Lung (tissue), 12 donors: ENCODE results near the gene ARID2. TPM values are rescaled to one million over a fixed set of nuclear protein-coding genes. Genes with fewer than 3 reads are reported as not detected.

Experiments used
- ATAC-seq: fragments of 200-7000 bp; cut with Tn5 transposase; one replicate; pipeline ENCODE4 v1.9.1; 2020; ENCODE audit warnings: moderate number of reproducible peaks; ENCODE audit not compliant: insufficient read depth, low FRiP score
- DNase-seq, 3 donors: peaks; one replicate each; pipeline ENCODE4 v3.0.0-alpha.2; 2013 to 2017
- H3K27ac ChIP-seq, 2 donors: one replicate each; pipeline ENCODE4 v1.5.1; 2013; ENCODE audit warnings: mild to moderate bottlenecking in 2 of 2, moderate library complexity in 2 of 2, control low read depth in 1 of 2, inconsistent platforms in 1 of 2, low read depth in 1 of 2, low read length in 1 of 2
- H3K27me3 ChIP-seq, 3 donors: one replicate each; pipeline ENCODE4 v1.5.1; 2013; ENCODE audit warnings: low read length in 2 of 3; ENCODE audit not compliant: control insufficient read depth in 3 of 3, insufficient read depth in 3 of 3
- H3K36me3 ChIP-seq, 4 donors: one replicate each; pipeline ENCODE4 v1.5.1; 2013; ENCODE audit warnings: low read length in 4 of 4, mild to moderate bottlenecking in 1 of 4, moderate library complexity in 1 of 4; ENCODE audit not compliant: control insufficient read depth in 4 of 4, insufficient read depth in 4 of 4
- H3K4me1 ChIP-seq, 5 donors: one replicate each; pipeline ENCODE4 v1.5.1; 2013; ENCODE audit warnings: low read length in 5 of 5, mild to moderate bottlenecking in 2 of 5, moderate library complexity in 1 of 5; ENCODE audit not compliant: control insufficient read depth in 5 of 5, insufficient read depth in 5 of 5
- H3K4me3 ChIP-seq: one replicate; pipeline ENCODE4 v1.5.1; 2013; ENCODE audit warnings: mild to moderate bottlenecking, control low read depth, moderate library complexity
- H3K9ac ChIP-seq, 2 donors: one replicate each; pipeline ENCODE4 v1.5.1; 2013; ENCODE audit warnings: low read length in 2 of 2, control low read depth in 1 of 2; ENCODE audit not compliant: insufficient read depth in 1 of 2
- H3K9me3 ChIP-seq, 4 donors: one replicate each; pipeline ENCODE4 v1.5.1; 2013; ENCODE audit warnings: low read length in 3 of 4, mild to moderate bottlenecking in 1 of 4, moderate library complexity in 1 of 4; ENCODE audit not compliant: control insufficient read depth in 4 of 4, insufficient read depth in 3 of 4
- WGBS, 2 donors: extraction: QIAGEN DNeasy Blood & Tissue Kit; methylation state at CpG; one replicate each; pipeline ENCODE4 v1.1.7; 2013; 5-methylcytosine and 5-hydroxymethylcytosine counted together
- polyA plus RNA-seq, 2 donors: library from polyadenylated mRNA; stranded (reverse); fragments of 200-250 nt; gene quantifications; one replicate each; pipeline ENCODE4 v1.2.1, GENCODE V29; 2013
- total RNA-seq, 2 donors: library from RNA; depleted of rRNA in 1 of 2; stranded (reverse); fragments of >200 nt in 1 of 2; gene quantifications; one replicate each; pipeline ENCODE4 v1.2.1, GENCODE V29; 2014 to 2021
- TF ChIP-seq, protein P1 (sequence below): IDR thresholded peaks from 2 replicates; pipeline ENCODE4 v1.5.1; 2012; ENCODE audit warnings: mild to moderate bottlenecking; ENCODE audit errors: control extremely low read depth, extremely low read depth
- donor health status: control.
- donor health status: control.
- donor health status: Bipolar disorder and iron deficiency.
- donor health status: healthy.
- donor health status: DM: yes; HTN: yes; CAD: no.

Gene ARID2
- total and polyA plus RNA-seq, 4 donors: 5.3 to 79.2 (median 17.5) TPM

DNA sequence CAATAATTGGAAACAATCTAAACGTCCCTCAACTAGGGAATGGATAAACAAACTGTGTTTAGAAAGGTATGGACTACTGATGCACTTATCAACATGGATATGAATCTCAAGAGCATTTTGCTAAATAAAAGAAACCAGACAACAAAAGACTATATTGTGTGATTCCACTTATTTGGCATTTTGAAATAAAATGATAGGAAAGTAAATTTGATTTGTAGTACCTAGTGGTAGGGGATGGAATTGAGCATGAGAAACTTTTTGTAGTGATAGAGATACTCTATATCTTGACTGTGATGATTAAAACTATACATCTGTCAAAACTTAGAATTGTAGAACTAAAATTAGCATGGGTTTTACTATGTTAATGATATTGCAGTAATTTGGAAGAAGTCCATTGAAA is 87.1 kb downstream of the ARID2 start:
- ATAC-seq (no peak), DNase-seq (no peak)
- 66 to 76% methylated on average over 1 of the region's 1 CpG for WGBS, 2 donors
- Histone ChIP-seq H3K9ac (no peak overlapping the region), H3K36me3 (peaks cover 0 to 7% (median 3%) of the 10 kb centered on the region in 4 donors), H3K27ac (no peak overlapping the region), H3K9me3 (no peaks in the 10 kb centered on the region), H3K4me3 (no peak overlapping the region), H3K27me3 (no peaks in the 10 kb centered on the region), H3K4me1 (peaks cover 0 to 6% (median 0%) of the 10 kb centered on the region in 5 donors)
- TF ChIP-seq, protein P1, sequence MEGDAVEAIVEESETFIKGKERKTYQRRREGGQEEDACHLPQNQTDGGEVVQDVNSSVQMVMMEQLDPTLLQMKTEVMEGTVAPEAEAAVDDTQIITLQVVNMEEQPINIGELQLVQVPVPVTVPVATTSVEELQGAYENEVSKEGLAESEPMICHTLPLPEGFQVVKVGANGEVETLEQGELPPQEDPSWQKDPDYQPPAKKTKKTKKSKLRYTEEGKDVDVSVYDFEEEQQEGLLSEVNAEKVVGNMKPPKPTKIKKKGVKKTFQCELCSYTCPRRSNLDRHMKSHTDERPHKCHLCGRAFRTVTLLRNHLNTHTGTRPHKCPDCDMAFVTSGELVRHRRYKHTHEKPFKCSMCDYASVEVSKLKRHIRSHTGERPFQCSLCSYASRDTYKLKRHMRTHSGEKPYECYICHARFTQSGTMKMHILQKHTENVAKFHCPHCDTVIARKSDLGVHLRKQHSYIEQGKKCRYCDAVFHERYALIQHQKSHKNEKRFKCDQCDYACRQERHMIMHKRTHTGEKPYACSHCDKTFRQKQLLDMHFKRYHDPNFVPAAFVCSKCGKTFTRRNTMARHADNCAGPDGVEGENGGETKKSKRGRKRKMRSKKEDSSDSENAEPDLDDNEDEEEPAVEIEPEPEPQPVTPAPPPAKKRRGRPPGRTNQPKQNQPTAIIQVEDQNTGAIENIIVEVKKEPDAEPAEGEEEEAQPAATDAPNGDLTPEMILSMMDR: no peak

DNA sequence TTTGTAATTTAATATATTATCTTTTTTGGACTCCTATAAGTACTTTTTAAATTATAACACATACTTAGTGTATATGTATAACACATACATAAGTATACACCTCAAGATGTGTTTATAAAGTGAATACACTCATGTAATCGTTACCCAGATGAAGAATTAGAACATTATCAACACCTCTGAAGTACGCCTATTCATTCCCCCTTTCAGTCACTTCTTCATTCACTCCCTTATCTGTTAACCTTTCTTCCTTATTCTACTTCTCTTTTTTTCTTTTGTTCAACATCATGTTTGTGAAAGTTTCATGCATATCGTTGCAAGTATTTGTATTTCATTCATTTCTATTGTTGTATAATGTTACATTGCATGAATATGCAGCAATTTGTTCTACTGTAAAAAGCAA is 98.5 kb downstream of the ARID2 start:
- Histone ChIP-seq H3K27me3 (no peaks in the 10 kb centered on the region), H3K4me3 (no peak overlapping the region), H3K27ac (no peak overlapping the region), H3K36me3 (peaks cover 0 to 17% (median 10%) of the 10 kb centered on the region in 4 donors), H3K4me1 (no peaks in the 10 kb centered on the region), H3K9ac (no peak overlapping the region), H3K9me3 (no peaks in the 10 kb centered on the region)
- 60 to 82% methylated on average over 3 of the region's 3 CpGs for WGBS, 2 donors
- DNase-seq (no peak), ATAC-seq (no peak)
- TF ChIP-seq, protein P1: no peak

DNA sequence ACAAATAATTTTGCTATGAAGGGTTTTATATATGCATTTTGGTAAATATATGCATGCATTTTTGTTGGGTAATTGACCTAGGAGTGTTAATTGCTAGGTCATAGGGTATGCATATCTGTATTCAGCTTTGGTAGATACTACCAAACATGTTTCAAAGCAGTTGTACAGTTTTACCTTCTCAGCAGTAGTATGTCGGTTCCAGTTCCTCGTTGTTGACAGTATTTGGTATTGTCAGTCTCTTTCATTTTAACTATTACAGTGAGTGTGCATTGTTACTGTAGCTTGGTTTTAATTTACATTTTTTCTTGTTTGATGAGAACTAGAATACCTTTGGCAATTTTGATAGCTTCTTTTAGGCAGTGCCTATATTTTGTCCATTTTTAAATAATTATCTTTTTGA is 98.9 kb downstream of the ARID2 start:
- H3K36me3 ChIP-seq: peaks cover 0 to 14% (median 9%) of the 10 kb centered on the region in 4 donors
- ATAC-seq (no peak), DNase-seq (no peak)
- H3K4me3 ChIP-seq: no peak overlapping the region
- H3K27me3 ChIP-seq: no peaks in the 10 kb centered on the region
- H3K4me1 ChIP-seq: peaks cover 0 to under 1% (median 0%) of the 10 kb centered on the region in 5 donors
- 74 to 79% methylated on average over 2 of the region's 2 CpGs for WGBS, 2 donors
- TF ChIP-seq, protein P1: no peak
- no peak overlapping the region for H3K27ac ChIP-seq
- no peak overlapping the region for H3K9ac ChIP-seq
- no peaks in the 10 kb centered on the region for H3K9me3 ChIP-seq

DNA sequence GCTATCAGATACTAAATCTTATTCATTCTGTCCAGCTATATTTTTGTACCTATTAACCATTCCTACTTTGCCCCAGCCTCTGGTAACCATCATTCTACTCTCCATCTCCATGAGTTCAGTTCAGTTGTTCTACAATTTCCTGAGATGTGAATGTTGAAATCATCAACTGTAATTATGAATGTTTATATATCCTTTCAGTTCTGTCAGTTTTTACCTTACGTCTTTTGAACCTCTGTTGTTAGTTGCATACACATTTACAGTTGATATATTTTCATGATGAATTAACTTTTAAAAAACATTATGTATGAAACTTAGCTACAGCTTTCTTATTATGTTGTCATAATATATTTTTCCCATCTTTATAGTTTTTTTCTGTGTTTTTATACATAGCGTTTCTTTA is 102.1 kb downstream of the ARID2 start:
- Histone ChIP-seq H3K27me3 (no peaks in the 10 kb centered on the region), H3K9me3 (no peaks in the 10 kb centered on the region), H3K9ac (no peak overlapping the region), H3K27ac (no peak overlapping the region), H3K36me3 (peaks cover 0 to 14% (median 3%) of the 10 kb centered on the region in 4 donors), H3K4me3 (no peak overlapping the region), H3K4me1 (peaks cover 0 to 6% (median 0%) of the 10 kb centered on the region in 5 donors)
- DNase-seq (no peak), ATAC-seq (no peak)
- TF ChIP-seq, protein P1: no peak
- WGBS, 2 donors: 98% methylated on average over 2 of the region's 2 CpGs
